HG02588 (cell line): ENCODE measurements around the gene ACTR3.
"Not testable (repeated sequence)": the region's sequence is repeated elsewhere in the genome, so short reads cannot be mapped to it uniquely, and the experiment has no call there.

Experiments
- ATAC-seq: cut with Tn5 transposase; IDR thresholded peaks from one replicate; pipeline ENCODE4 v1.9.1; 2021; ENCODE audit warnings: mild to moderate bottlenecking, moderate library complexity; ENCODE audit not compliant: unreplicated experiment

ACTR3 gene

DNA sequence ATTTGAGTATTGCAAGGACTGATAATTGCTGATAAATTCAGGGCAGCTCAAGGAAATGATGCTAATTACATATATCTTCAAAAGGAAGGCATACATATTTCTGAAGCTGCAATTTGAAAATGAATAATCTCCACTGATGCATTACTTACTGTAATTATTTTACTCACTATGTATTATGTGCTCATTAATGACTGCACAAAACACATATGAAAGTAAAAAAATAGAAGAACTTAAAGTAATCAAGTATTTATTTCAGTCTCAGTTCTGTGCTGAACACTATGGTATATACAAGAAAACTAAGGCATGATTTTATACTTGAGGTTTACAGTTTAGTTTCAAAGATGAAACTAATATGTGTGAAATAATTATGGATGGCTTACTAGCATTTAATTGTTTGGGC, 9.3 kb downstream of the ACTR3 start:
- ATAC-seq: no peak

- ATAC-seq: no peak
These were observed 12.1 kb downstream of the ACTR3 start for GRCh38 chr2:113901943-113902342.

GRCh38 chr2:113905886-113906285, 16.0 kb downstream of the ACTR3 start:
- ATAC-seq: no peak

DNA sequence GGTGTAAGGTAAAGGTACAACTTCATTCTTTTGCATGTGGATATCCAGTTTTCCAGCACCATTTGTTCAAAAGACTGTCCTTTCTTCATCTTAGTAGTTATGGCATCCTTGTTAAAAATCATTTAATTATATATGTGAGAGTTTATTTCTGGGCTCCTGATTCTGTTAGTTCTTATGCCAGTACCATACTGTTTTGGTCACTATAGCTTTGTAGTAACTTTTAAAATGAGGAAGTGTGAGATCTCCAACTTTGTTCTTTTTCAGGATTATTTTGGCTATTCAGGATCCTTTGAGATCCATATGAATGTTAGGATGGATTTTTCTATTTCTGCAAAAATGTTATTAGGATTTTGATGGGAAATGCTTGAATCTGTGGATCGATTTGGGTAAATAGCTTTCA, 16.8 kb downstream of the ACTR3 start:
- no peak for ATAC-seq

- ATAC-seq: no peak
These were observed 17.4 kb downstream of the ACTR3 start for GRCh38 chr2:113907297-113907696.

- peak; percentile 40 for ATAC-seq
These were observed 20.3 kb downstream of the ACTR3 start for GRCh38 chr2:113910110-113910717.

DNA sequence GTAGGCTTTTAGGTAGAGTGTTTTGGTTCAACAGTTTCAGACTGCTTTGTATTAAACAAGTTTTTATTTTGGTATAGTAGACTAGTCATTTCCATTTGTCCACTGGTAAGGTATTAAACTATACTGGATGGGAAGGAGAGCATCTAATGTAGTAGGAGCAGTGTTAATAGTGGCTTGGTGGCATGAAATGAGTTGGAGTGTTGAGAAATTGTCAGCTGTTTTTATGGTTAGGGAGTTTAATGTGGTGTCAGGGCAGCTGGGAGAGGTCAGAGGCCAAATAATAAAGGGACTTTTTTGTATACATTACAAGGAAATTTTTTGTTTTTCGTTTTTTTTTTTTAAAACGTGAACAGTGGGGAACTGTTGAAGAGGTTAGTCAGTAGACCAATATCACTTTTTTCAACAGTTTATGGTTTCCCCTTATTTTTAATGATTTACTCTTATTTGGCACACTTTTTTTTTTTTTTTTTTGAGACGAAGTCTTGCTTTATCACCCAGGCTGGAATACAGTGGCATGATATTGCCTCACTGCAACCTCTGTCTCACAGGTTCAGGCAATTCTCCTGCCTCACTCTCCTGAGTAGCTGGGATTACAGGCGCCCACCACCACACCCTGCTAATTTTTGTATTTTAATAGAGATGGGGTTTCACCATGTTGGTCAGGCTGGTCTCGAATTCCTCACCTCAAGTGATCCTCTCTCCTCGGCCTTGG, 21.2 kb downstream of the ACTR3 start:
- ATAC-seq: peak; percentile 49

DNA sequence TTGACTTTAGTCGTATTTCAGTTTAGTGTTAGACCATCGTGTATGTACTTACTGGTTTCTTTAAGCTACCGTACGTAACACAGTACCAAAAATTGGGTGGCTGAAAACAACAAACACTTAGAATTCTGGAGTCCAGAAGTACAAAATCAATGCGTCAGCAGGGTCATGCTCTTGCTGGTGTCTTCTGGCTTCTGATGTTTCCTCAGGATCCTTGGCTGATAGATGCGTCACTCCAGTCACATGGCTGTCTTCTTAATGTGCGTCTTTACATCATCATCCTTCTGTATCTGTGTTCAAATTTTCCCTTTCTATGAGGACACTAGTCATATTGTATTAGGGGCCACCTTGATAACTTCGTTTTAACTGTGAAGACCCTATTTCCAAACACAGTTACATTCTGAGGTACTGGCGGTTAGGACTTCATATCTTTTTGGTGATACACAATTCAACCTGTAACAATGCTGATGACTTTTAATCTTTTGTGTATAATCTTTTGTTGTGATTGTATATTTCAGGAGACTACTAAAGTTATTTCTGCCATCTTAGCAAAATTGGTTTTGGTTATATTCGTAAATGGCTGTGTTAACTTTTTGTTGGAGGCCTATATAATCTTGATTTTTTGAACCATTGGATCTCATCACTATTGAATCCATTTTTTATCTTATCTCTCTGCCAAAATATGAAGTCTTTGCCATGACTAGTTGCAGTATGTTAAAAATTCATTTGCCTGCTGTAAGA, 25.4 kb downstream of the ACTR3 start:
- ATAC-seq: no peak

DNA sequence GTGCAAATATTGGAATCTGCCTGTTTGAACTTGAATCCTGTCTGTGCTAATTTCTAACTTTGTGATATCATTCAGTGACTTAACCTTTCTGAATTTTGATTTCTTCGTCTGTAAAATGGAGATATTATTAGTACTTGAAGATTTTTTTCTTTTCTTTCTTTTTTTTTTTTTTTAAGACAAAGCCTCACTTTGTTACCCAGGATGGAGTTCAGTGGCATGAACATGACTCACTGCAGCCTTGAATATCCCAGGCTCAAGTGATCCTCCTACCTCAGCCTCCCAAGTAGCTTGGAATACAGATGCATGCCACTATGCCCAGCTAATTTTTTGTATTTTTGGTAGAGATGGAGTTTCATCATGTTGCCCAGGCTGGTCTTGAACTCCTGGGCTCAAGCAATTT, 28.3 kb downstream of the ACTR3 start:
- ATAC-seq: no peak

DNA sequence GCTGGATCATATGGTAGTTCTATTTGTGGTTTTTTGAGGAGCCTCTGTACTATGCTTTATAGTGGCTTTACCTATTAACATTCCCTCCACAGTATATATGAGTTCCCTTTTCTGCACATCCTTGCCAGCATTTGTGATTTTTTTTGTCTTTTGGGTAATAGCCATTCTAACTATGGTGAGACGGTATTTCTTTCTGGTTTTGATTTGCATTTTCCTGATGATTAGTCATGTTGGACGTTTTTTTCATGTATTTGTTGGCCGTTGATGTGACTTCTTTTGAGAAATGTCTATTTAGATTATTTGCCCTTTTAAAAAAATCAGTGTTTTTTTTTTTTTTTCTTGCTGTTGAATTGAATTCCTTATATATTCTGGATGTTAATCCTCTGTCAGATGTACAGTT, 31.1 kb downstream of the ACTR3 start:
- no peak for ATAC-seq

DNA sequence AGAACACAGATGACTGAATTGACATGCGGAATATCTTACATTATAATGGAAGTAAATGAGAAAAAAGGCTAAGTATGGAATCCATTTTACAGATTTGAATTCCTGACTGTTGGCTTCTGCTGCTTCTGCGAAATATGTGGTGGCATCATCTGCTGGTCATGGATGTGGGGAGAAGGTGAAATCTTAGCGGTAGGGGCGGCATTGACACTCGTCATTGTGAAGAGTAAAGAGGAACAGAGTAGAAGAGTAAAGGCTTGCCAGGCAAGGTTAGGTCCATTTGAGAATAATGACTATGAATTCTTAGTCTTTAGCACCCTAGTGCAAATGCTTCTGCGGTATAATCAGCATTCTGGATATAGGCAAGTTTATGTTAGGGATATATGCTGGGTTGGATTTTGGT, 32.4 kb downstream of the ACTR3 start:
- no peak for ATAC-seq

DNA sequence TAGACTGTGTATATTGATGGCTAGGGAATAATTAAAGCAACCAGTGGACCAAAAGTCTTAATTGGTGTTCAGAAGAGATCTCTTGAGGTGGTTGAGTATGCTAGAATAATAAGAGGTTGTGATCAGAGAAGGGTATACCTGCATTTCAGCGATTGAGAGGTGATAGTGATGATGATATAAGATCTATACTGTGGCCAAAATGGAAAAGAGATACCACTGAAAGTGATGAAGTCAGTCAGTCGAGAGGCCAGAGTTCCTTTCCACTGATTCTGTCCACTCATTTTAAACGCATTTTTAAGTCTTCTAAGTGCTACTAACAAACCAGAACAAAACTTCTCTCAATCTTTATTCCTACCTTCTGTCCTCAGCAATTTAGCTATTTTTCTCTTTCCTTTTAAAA, 32.9 kb downstream of the ACTR3 start:
- ATAC-seq: no peak

- no peak for ATAC-seq
These were observed 36.0 kb downstream of the ACTR3 start for GRCh38 chr2:113925884-113926283.

GRCh38 chr2:113926314-113926713, 36.4 kb downstream of the ACTR3 start:
- ATAC-seq: no peak

DNA sequence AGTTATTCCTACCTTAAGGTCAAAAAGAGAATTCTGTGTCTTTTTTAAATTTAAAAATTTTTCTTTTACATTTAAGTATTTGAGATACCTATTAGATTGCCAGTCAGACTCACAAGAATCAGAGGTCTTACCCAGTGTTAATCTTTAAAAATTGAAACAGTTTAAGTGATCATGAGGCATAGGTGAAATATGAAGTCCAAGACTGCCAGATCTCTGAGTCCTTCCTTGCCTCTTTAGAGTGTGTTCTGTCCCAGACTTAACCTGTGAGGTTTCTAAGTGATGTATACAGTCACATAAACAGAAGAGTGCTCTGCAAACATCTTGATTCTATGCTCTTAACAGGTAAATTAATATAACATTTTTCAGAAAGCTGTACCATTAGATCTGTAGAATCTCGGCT, 40.6 kb downstream of the ACTR3 start:
- ATAC-seq: no peak

DNA sequence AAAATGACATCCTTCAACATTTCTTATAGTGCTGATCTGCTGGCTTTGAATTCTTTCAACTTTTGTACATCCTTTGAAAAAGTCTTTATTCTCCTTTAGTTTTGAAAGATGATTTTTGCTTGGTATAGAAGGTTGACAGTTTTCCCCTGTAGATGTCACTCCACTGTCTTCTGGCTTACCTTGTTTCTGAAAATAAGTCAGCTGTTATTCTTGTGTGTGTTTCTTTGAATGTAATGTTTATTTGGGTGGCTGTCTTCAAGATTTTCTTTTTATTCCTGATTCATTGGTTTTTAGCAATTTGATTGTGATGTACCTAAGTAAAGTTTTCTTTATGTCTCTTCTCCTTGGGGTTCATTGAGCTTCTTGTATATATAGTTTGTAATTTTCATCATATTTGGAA, 47.6 kb downstream of the ACTR3 start:
- no peak for ATAC-seq

DNA sequence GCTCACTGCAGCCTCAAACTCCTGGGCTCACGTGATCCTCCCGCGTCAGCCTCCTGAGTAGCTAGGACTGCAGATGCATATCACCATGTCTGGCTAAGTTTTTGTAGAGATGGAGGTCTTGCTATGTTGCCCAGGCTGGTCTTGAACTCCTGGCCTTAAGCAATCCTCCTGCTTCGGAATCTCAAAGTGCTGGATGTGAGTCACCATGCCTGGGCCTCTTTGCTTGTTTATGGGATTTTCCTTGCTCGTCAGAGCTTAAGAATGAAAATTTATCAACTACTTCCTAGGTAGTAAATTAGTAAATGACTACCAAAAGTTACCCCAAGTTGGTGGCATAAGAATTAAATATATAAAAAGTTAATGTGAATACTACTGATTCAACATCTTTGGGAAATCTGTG, 51.0 kb downstream of the ACTR3 start:
- no peak for ATAC-seq

- not testable (repeated sequence) for ATAC-seq
These were observed 55.9 kb downstream of the ACTR3 start for GRCh38 chr2:113945784-113946183.

GRCh38 chr2:113950906-113951305, 61.0 kb downstream of the ACTR3 start:
- ATAC-seq: not testable (repeated sequence)

- no peak for ATAC-seq
These were observed 71.1 kb downstream of the ACTR3 start for GRCh38 chr2:113961000-113961399.

- no peak for ATAC-seq
These were observed 73.0 kb downstream of the ACTR3 start for GRCh38 chr2:113962692-113963480.
